ENCODE data around the gene PLEKHM3.

GRCh38 chr2:208049006-208049405 lies 23.7 kb upstream of the PLEKHM3 start:
- TF ChIP-seq CTCF (IDR thresholded peaks at IDR 0.05): no peak
- no peak for TF ChIP-seq POLR2A (IDR thresholded peaks at IDR 0.05; ENCODE audit: low read length)
- no peak for TF ChIP-seq PHF8 (IDR thresholded peaks at IDR 0.05; ENCODE audit: borderline replicate concordance, low read depth)

All from A549 (cell line).